Body of pancreas (tissue), 4 donors: ENCODE measurements around the gene P2RX5.

Experiments
- CTCF ChIP-seq, 7 experiments: fragments of 450-650 bp in 4 of 7; fragments of 200-600 bp in 3 of 7; sonication (generic) in 3 of 7; IDR thresholded peaks; one replicate each; pipeline ENCODE4 v1.5.1; 2016 to 2019; ENCODE audit warnings: antibody characterized with exemption in 7 of 7
- POLR2A ChIP-seq, 3 donors: fragments of 450-650 bp; IDR thresholded peaks; one replicate each; pipeline ENCODE4 v1.6.1; 2016; ENCODE audit warnings: antibody characterized with exemption in 3 of 3, mild to moderate bottlenecking in 2 of 3

GRCh38 chr17:3693141-3693540, 2.8 kb downstream of the P2RX5 start:
- TF ChIP-seq CTCF (IDR thresholded peaks at IDR 0.05) = no peak
- no peak for TF ChIP-seq POLR2A (IDR thresholded peaks at IDR 0.05)
